ENCODE data around the gene CYGB. TPM values are rescaled to one million over a fixed set of nuclear protein-coding genes. Genes with fewer than 3 reads are reported as not detected.

Gene CYGB
- total and polyA plus RNA-seq, 2 of the 13 experiments (the other 11 are each of a cell fraction or from before 2014, with no cell fraction given): 18.9 to 27.1 TPM

DNA sequence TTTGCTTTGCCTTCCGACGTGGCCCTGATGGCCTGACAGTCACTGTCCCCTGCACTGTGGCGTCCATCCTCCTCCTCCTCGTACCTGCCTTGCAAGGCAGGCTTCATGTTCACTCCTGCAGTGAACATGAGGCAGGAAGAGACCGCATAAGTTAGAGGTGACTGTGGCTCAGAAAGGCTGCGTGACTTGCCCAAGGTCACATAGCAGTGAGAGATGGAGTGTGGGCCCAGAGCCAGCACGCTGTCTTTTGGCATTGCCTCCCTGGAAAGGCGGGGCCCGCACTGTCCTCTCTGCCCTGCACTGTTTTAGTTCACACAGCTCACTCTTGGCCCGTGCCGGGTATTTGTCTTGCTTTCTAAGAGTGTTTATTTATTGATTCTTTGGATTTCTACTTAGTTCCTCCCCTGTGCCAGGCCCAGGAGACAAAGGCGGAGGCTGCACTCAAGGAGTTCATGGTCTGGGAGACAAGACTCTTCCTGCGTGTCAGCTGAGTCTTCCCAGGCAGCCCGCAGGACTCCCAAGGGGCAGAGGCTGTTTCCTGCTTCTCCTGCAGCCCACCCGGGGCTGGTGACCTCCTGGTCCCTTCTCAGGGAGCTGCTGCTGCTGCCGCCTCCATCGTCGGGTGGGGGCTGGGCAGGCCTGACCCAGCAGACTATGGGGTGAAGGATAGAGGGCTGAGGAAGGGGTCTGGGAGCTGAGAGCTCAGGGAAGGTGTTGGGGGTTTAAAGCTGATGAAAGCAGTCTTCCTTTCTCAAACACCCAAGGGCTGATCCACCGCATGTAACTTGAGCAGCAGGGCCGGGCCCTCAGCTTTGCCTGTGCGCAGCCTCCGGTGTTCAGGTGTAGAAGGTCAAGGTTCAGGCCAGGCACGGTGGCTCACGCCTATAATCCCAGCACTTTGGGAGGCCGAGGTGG lies 12.7 kb downstream of the CYGB start (continued):
- peak; percentile 53; the same call in 1 of the 2 replicates for TF ChIP-seq SP5 (CRISPR knock-in tag; IDR thresholded peaks at IDR 0.05; ENCODE audit: borderline replicate concordance, low read depth)
- TF ChIP-seq TEAD3 (CRISPR knock-in tag; optimal IDR thresholded peaks at IDR 0.05; ENCODE audit: borderline replicate concordance): peak; percentile 47
- TF ChIP-seq FOSL1 (CRISPR knock-in tag; IDR thresholded peaks at IDR 0.05; ENCODE audit: borderline replicate concordance): no peak
- peak; percentile 41 for TF ChIP-seq NR2F2 (IDR thresholded peaks at IDR 0.05; ENCODE audit: borderline replicate concordance, low read depth)
- TF ChIP-seq ZFP36L1 (CRISPR knock-in tag; IDR thresholded peaks at IDR 0.05): 0 out of 2 replicates have a peak, but pooled peaks have one; percentile 55
- peak; percentile 15; the same call in 1 of the 2 replicates for TF ChIP-seq ADNP (CRISPR knock-in tag; IDR thresholded peaks at IDR 0.05)
- no peak for TF ChIP-seq CBX1 (IDR thresholded peaks at IDR 0.05; ENCODE audit: low read depth)
- peak; percentile 49 for TF ChIP-seq RNF2 (conservative IDR thresholded peaks at IDR 0.05; ENCODE audit: low read depth)
- TF ChIP-seq SALL1 (CRISPR knock-in tag; IDR thresholded peaks at IDR 0.05): peak; percentile 66
- peak; percentile 86; the same call in 1 of the 2 replicates for TF ChIP-seq ZNF607 (CRISPR knock-in tag; IDR thresholded peaks at IDR 0.05; ENCODE audit: borderline replicate concordance)
- TF ChIP-seq ASH2L (IDR thresholded peaks at IDR 0.05; ENCODE audit: insufficient read length, low read depth, low read length): no peak
- TF ChIP-seq ZNF776 (CRISPR knock-in tag; IDR thresholded peaks at IDR 0.05): 0 out of 2 replicates have a peak, but pooled peaks have one; percentile 13
- TF ChIP-seq ZNF12 (CRISPR knock-in tag; IDR thresholded peaks at IDR 0.05): peak; percentile 3; the same call in 1 of the 2 replicates
- TF ChIP-seq, protein P1, sequence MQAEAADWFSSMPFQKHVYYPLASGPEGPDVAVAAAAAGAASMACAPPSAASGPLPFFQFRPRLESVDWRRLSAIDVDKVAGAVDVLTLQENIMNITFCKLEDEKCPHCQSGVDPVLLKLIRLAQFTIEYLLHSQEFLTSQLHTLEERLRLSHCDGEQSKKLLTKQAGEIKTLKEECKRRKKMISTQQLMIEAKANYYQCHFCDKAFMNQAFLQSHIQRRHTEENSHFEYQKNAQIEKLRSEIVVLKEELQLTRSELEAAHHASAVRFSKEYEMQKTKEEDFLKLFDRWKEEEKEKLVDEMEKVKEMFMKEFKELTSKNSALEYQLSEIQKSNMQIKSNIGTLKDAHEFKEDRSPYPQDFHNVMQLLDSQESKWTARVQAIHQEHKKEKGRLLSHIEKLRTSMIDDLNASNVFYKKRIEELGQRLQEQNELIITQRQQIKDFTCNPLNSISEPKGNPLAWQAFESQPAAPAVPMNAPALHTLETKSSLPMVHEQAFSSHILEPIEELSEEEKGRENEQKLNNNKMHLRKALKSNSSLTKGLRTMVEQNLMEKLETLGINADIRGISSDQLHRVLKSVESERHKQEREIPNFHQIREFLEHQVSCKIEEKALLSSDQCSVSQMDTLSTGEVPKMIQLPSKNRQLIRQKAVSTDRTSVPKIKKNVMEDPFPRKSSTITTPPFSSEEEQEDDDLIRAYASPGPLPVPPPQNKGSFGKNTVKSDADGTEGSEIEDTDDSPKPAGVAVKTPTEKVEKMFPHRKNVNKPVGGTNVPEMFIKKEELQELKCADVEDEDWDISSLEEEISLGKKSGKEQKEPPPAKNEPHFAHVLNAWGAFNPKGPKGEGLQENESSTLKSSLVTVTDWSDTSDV (CRISPR knock-in tag; IDR thresholded peaks at IDR 0.05): peak; percentile 71; the same call in 1 of the 2 replicates
- TF ChIP-seq, protein P2, sequence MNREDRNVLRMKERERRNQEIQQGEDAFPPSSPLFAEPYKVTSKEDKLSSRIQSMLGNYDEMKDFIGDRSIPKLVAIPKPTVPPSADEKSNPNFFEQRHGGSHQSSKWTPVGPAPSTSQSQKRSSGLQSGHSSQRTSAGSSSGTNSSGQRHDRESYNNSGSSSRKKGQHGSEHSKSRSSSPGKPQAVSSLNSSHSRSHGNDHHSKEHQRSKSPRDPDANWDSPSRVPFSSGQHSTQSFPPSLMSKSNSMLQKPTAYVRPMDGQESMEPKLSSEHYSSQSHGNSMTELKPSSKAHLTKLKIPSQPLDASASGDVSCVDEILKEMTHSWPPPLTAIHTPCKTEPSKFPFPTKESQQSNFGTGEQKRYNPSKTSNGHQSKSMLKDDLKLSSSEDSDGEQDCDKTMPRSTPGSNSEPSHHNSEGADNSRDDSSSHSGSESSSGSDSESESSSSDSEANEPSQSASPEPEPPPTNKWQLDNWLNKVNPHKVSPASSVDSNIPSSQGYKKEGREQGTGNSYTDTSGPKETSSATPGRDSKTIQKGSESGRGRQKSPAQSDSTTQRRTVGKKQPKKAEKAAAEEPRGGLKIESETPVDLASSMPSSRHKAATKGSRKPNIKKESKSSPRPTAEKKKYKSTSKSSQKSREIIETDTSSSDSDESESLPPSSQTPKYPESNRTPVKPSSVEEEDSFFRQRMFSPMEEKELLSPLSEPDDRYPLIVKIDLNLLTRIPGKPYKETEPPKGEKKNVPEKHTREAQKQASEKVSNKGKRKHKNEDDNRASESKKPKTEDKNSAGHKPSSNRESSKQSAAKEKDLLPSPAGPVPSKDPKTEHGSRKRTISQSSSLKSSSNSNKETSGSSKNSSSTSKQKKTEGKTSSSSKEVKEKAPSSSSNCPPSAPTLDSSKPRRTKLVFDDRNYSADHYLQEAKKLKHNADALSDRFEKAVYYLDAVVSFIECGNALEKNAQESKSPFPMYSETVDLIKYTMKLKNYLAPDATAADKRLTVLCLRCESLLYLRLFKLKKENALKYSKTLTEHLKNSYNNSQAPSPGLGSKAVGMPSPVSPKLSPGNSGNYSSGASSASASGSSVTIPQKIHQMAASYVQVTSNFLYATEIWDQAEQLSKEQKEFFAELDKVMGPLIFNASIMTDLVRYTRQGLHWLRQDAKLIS (CRISPR knock-in tag; IDR thresholded peaks at IDR 0.05): no peak
- peak; percentile 66; the same call in 1 of the 2 replicates for TF ChIP-seq ETV5 (CRISPR knock-in tag; IDR thresholded peaks at IDR 0.05; ENCODE audit: borderline replicate concordance)
- TF ChIP-seq, protein P3, sequence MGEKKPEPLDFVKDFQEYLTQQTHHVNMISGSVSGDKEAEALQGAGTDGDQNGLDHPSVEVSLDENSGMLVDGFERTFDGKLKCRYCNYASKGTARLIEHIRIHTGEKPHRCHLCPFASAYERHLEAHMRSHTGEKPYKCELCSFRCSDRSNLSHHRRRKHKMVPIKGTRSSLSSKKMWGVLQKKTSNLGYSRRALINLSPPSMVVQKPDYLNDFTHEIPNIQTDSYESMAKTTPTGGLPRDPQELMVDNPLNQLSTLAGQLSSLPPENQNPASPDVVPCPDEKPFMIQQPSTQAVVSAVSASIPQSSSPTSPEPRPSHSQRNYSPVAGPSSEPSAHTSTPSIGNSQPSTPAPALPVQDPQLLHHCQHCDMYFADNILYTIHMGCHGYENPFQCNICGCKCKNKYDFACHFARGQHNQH (CRISPR knock-in tag; IDR thresholded peaks at IDR 0.05): peak; percentile 12
- peak; percentile 28; the same call in 1 of the 2 replicates for TF ChIP-seq GLI4 (CRISPR knock-in tag; IDR thresholded peaks at IDR 0.05; ENCODE audit: borderline replicate concordance)
- TF ChIP-seq NFE2 (CRISPR knock-in tag; IDR thresholded peaks at IDR 0.05): peak; percentile 23; the same call in 1 of the 2 replicates
